Hepatocyte (in vitro differentiated cells): Measurements from ENCODE around the gene SCP2.

Source experiments
- CTCF ChIP-seq: fragments of 200-600 bp; sonication (generic); IDR thresholded peaks from 2 replicates; pipeline ENCODE4 v1.5.1; 2016; ENCODE audit warnings: antibody characterized with exemption, mild to moderate bottlenecking; ENCODE audit not compliant: poor library complexity
- EZH2 ChIP-seq: fragments of 200-600 bp; sonication (generic); IDR thresholded peaks from 2 replicates; pipeline ENCODE4 v1.6.1; 2016; ENCODE audit warnings: antibody characterized with exemption, mild to moderate bottlenecking, borderline replicate concordance
- EZH2phosphoT487 ChIP-seq: fragments of 200-600 bp; sonication (generic); IDR thresholded peaks from one replicate; pipeline ENCODE4 v1.6.1; 2018; ENCODE audit warnings: antibody characterized with exemption, mild to moderate bottlenecking, low read depth, moderate library complexity; ENCODE audit not compliant: unreplicated experiment, severe bottlenecking

GRCh38 chr1:52911541-52911940 is 15.5 kb upstream of the SCP2 start:
- TF ChIP-seq CTCF = no peak
- TF ChIP-seq EZH2 = no peak
- TF ChIP-seq EZH2phosphoT487 = no peak
